HG03565 (cell line): ENCODE data around the gene MLX.
A peak's percentile ranks its signal among the peaks of the same experiment; 100 is the strongest.
"Not testable (repeated sequence)": the region's sequence is repeated elsewhere in the genome, so short reads cannot be mapped to it uniquely, and the experiment has no call there.

Source experiments
- ATAC-seq: cut with Tn5 transposase; IDR thresholded peaks from one replicate; pipeline ENCODE4 v1.9.1; 2021; ENCODE audit warnings: mild to moderate bottlenecking, moderate library complexity; ENCODE audit not compliant: unreplicated experiment

The MLX gene

GRCh38 chr17:42617956-42618431, 51.1 kb downstream of the MLX start:
- peak; percentile 10 for ATAC-seq

- peak; percentile 45 for ATAC-seq
Measured at GRCh38 chr17:42618442-42619150, 51.7 kb downstream of the MLX start.

GRCh38 chr17:42621987-42622386, 55.1 kb downstream of the MLX start:
- ATAC-seq = not testable (repeated sequence)
